Measurements from ENCODE around the gene ZNF577.

DNA sequence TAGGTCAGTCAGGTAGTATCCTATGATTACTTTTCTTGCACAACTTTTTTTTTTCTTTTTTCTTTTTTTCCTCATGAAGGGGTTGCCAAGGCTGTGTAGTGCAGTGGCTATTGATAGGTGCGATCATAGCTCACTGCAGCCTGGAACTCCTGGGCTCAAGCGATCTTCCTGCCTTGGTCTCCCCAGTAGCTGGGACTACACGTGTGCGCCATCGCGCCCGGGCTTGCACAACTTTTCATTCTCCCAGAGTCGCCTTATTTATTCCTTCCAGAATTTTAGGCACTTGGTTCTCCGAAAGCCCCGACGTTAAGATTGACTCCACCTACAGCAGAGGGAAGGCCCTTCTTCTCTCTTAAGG lies 38.7 kb upstream of the ZNF577 start:
- TF ChIP-seq, protein P1, sequence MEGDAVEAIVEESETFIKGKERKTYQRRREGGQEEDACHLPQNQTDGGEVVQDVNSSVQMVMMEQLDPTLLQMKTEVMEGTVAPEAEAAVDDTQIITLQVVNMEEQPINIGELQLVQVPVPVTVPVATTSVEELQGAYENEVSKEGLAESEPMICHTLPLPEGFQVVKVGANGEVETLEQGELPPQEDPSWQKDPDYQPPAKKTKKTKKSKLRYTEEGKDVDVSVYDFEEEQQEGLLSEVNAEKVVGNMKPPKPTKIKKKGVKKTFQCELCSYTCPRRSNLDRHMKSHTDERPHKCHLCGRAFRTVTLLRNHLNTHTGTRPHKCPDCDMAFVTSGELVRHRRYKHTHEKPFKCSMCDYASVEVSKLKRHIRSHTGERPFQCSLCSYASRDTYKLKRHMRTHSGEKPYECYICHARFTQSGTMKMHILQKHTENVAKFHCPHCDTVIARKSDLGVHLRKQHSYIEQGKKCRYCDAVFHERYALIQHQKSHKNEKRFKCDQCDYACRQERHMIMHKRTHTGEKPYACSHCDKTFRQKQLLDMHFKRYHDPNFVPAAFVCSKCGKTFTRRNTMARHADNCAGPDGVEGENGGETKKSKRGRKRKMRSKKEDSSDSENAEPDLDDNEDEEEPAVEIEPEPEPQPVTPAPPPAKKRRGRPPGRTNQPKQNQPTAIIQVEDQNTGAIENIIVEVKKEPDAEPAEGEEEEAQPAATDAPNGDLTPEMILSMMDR (IDR thresholded peaks at IDR 0.05; ENCODE audit: insufficient read depth, low read depth, low read length), result no peak
- no peak for TF ChIP-seq EZH2 (IDR thresholded peaks at IDR 0.05; ENCODE audit: insufficient read depth, low read length)

Measured in astrocyte (in vitro differentiated cells and primary cell).